B cell (primary cell): ENCODE data around the gene TMEM43.

Source experiments
- EZH2 ChIP-seq: IDR thresholded peaks from 2 replicates; pipeline ENCODE4 v1.6.1; 2012; ENCODE audit warnings: borderline replicate concordance, low read depth, mild to moderate bottlenecking, moderate library complexity, low read length; ENCODE audit not compliant: insufficient read depth, poor library complexity, severe bottlenecking
- TF ChIP-seq, protein P1 (sequence below): fragments of 200-600 bp; IDR thresholded peaks from one replicate; pipeline ENCODE4 v1.8.0; 2022; ENCODE audit warnings: antibody characterized with exemption, mild to moderate bottlenecking

DNA sequence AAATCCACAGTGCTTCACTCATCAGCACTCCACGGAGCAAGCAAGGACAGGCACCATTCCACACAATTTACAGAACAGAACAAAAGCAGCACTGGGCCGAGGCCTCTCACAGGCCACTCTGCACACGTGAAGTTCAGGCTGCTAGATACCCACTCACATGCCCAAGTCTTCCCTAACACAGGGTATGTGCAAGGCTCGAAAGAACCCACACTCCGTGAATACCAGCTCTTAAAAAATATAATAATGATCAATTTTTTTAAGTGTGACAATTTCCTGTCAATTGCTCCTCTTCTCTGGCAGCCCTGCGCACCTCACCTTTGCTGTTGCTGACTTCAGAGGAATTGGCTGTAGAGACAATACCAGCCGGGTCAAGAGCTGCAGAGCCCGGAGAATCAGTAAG is 34.6 kb downstream of the TMEM43 start:
- TF ChIP-seq, protein P1, sequence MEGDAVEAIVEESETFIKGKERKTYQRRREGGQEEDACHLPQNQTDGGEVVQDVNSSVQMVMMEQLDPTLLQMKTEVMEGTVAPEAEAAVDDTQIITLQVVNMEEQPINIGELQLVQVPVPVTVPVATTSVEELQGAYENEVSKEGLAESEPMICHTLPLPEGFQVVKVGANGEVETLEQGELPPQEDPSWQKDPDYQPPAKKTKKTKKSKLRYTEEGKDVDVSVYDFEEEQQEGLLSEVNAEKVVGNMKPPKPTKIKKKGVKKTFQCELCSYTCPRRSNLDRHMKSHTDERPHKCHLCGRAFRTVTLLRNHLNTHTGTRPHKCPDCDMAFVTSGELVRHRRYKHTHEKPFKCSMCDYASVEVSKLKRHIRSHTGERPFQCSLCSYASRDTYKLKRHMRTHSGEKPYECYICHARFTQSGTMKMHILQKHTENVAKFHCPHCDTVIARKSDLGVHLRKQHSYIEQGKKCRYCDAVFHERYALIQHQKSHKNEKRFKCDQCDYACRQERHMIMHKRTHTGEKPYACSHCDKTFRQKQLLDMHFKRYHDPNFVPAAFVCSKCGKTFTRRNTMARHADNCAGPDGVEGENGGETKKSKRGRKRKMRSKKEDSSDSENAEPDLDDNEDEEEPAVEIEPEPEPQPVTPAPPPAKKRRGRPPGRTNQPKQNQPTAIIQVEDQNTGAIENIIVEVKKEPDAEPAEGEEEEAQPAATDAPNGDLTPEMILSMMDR, result no peak
- no peak for TF ChIP-seq EZH2
